ENCODE data around the gene UBE4A. TPM values are rescaled to one million over a fixed set of nuclear protein-coding genes. Genes with fewer than 3 reads are reported as not detected.
A peak's percentile ranks its signal among the peaks of the same experiment; 100 is the strongest.

UBE4A gene
- polyA plus RNA-seq, 1 of the 3 experiments (the other 2 are of a cell fraction) = 7.7 TPM

- Histone ChIP-seq H3K4me3 (ENCODE audit: low read depth in 2 of 2, low read length in 1 of 2) (no peak overlapping the region), H4K20me1 (ENCODE audit: insufficient read depth) (no peaks in the 10 kb centered on the region), H3K36me3 (replicated peaks in 1 of 2; ENCODE audit: control insufficient read depth in 1 of 2, insufficient read depth in 2 of 2, low read length in 1 of 2) (peaks cover 0 to 9% of the 10 kb centered on the region in 2 experiments), H3K4me2 (peak overlapping the region; percentile 24; the same call in 1 of the 2 replicates), H3F3A (replicated peaks; ENCODE audit: insufficient read depth) (peaks cover 24% of the 10 kb centered on the region), H2AFZ (ENCODE audit: low read depth) (no peak overlapping the region), H3K9ac (no peak overlapping the region), H3K9me3 (no peaks in the 10 kb centered on the region), H3K4me1 (ENCODE audit: control insufficient read depth in 1 of 2, insufficient read depth in 2 of 2, low read depth in 1 of 2, low read length in 1 of 2) (peaks cover 8 to 13% of the 10 kb centered on the region in 2 experiments; a peak in 3 of 4 replicates), H3K79me2 (ENCODE audit: insufficient read depth) (peaks cover 7% of the 10 kb centered on the region; the same call in 1 of the 2 replicates), H3K27ac (ENCODE audit: low read depth in 2 of 2, low read length in 1 of 2) (peak overlapping the region; percentile 62 to 85), H3K9me2 (no peaks in the 10 kb centered on the region), H3K27me3 (ENCODE audit: insufficient read depth) (no peaks in the 10 kb centered on the region)
- peak; percentile 68 for DNase-seq
- ChIA-PET POLR2A (no interaction called here), CTCF (interaction anchor here (1.0 kb wide), 1 partner anchor 73 kb away, joined by 5 read pairs; no protein-coding TSS in a partner anchor)
- TF ChIP-seq USF1 (IDR thresholded peaks at IDR 0.05; ENCODE audit: borderline replicate concordance, low read depth) (no peak), JUND (IDR thresholded peaks at IDR 0.05) (peak; percentile 91), MAX (IDR thresholded peaks at IDR 0.05; ENCODE audit: low read depth) (peak; percentile 82), TAF1 (IDR thresholded peaks at IDR 0.05; ENCODE audit: borderline replicate concordance, low read depth, low read length) (no peak), NFIC (IDR thresholded peaks at IDR 0.05; ENCODE audit: borderline replicate concordance) (peak; percentile 89), RCOR1 (IDR thresholded peaks at IDR 0.05; ENCODE audit: low read length) (peak; percentile 56; the same call in 1 of the 2 replicates), FOXJ3 (CRISPR knock-in tag; IDR thresholded peaks at IDR 0.05) (peak; percentile 31; the same call in 1 of the 2 replicates), RAD21 (IDR thresholded peaks at IDR 0.05; ENCODE audit: low read length) (peak; percentile 38; the same call in 1 of the 2 replicates), YY1 (IDR thresholded peaks at IDR 0.05; ENCODE audit: low read depth) (no peak), ZBTB33 (IDR thresholded peaks at IDR 0.05; ENCODE audit: borderline replicate concordance, low read depth) (no peak), EZH2phosphoT487 (IDR thresholded peaks at IDR 0.05; ENCODE audit: borderline replicate concordance, low read depth) (no peak), IRF3 (IDR thresholded peaks at IDR 0.05; ENCODE audit: low read depth, low read length) (no peak), SMC3 (IDR thresholded peaks at IDR 0.05; ENCODE audit: low read depth, low read length) (peak; percentile 27; the same call in 1 of the 2 replicates), TCF12 (IDR thresholded peaks at IDR 0.05) (peak; percentile 91), GABPA (IDR thresholded peaks at IDR 0.05; ENCODE audit: low read depth) (peak; percentile 37), USF2 (IDR thresholded peaks at IDR 0.05; ENCODE audit: borderline replicate concordance, low read depth, low read length) (no peak), POLR2AphosphoS5 (IDR thresholded peaks at IDR 0.05; ENCODE audit: low read depth, low read length) (peak; percentile 50; the same call in 1 of the 2 replicates), RFX5 (IDR thresholded peaks at IDR 0.05; ENCODE audit: low read length) (no peak), PBX3 (IDR thresholded peaks at IDR 0.05) (peak; percentile 67), FOXM1 (IDR thresholded peaks at IDR 0.05; ENCODE audit: low read depth) (no peak), TEAD4 (IDR thresholded peaks at IDR 0.05; ENCODE audit: borderline replicate concordance, insufficient read depth) (no peak), CHD2 (IDR thresholded peaks at IDR 0.05; ENCODE audit: low read length, partially characterized antibody) (peak; percentile 65), SIN3A (IDR thresholded peaks at IDR 0.05; ENCODE audit: borderline replicate concordance, low read depth, low read length) (peak; percentile 84; the same call in 1 of the 2 replicates), NRF1 (IDR thresholded peaks at IDR 0.05; ENCODE audit: low read depth, low read length) (no peak), ELF1 (IDR thresholded peaks at IDR 0.05) (peak; percentile 89), EP300 (IDR thresholded peaks at IDR 0.05; ENCODE audit: borderline replicate concordance in 1 of 2, low read depth in 1 of 2, low read length in 1 of 2) (peak; percentile 43 to 57; a peak in 3 of 4 replicates), GATA2 (CRISPR knock-in tag; IDR thresholded peaks at IDR 0.05) (peak; percentile 79), CTCF (IDR thresholded peaks at IDR 0.05) (no peak)
Observed at GRCh38 chr11:118415739-118416068, 56.3 kb downstream of the UBE4A start.

All from SK-N-SH (cell line).